Right lobe of liver (tissue), 4 donors: ENCODE data around the gene CD109.

ENCODE experiments used
- CTCF ChIP-seq, 4 donors: fragments of 200-600 bp in 3 of 4; fragments of 450-650 bp in 1 of 4; IDR thresholded peaks; one replicate each; pipeline versions ENCODE4 v1.5.1 to v1.8.0; 2016 to 2022; ENCODE audit warnings: antibody characterized with exemption in 4 of 4, mild to moderate bottlenecking in 2 of 4
- POLR2A ChIP-seq: fragments of 450-650 bp; IDR thresholded peaks from one replicate; pipeline ENCODE4 v1.6.1; 2017; ENCODE audit warnings: antibody characterized with exemption, mild to moderate bottlenecking
- donor health status: DM: no; HTN: no; CAD: no.
- donor health status: DM: no; HTN: no; CAD: no.
- donor health status: DM: no; HTN: yes; CAD: no.

- TF ChIP-seq CTCF (IDR thresholded peaks at IDR 0.05) (no peak), POLR2A (no peak)
These were observed 6.4 kb downstream of the CD109 start for GRCh38 chr6:73702444-73702843.
